Fibroblast of lung (primary cell): ENCODE measurements around the gene RNF38. TPM values are rescaled to one million over a fixed set of nuclear protein-coding genes. Genes with fewer than 3 reads are reported as not detected.

Experiments used
- DNase-seq, 2 donors: peaks; one replicate each; pipeline versions ENCODE4 v3.0.0 to v3.0.0-alpha.2; 2010; ENCODE audit warnings: low read depth in 2 of 2
- H2AFZ ChIP-seq: 2 replicates; pipeline ENCODE4 v1.5.1; 2012; ENCODE audit warnings: low read length, control low read depth, inconsistent platforms
- H3K27ac ChIP-seq: 2 replicates; pipeline ENCODE4 v1.5.1; 2011; ENCODE audit warnings: low read length, control low read depth; ENCODE audit not compliant: insufficient read depth
- H3K27me3 ChIP-seq: 2 replicates; pipeline ENCODE4 v1.5.1; 2011; ENCODE audit warnings: mild to moderate bottlenecking, low read length; ENCODE audit not compliant: control insufficient read depth, insufficient read depth
- H3K36me3 ChIP-seq: 2 replicates; pipeline ENCODE4 v1.5.1; 2011; ENCODE audit warnings: low read length; ENCODE audit not compliant: control insufficient read depth, insufficient read depth
- H3K4me1 ChIP-seq: 2 replicates; pipeline ENCODE4 v1.5.1; 2011; ENCODE audit warnings: low read length; ENCODE audit not compliant: control insufficient read depth, insufficient read depth; ENCODE audit errors: extremely low read depth
- H3K4me2 ChIP-seq: 2 replicates; pipeline ENCODE4 v1.5.1; 2011; ENCODE audit warnings: low read length, control low read depth; ENCODE audit not compliant: insufficient read depth; ENCODE audit errors: extremely low read depth
- H3K4me3 ChIP-seq, 4 experiments: fragments of 200-600 bp in 1 of 4; sonication (generic) in 1 of 4; replicated peaks in 1 of 4; 2 replicates each; pipeline ENCODE4 v1.5.1; 2011 to 2016; ENCODE audit warnings: low read length in 4 of 4, low read depth in 3 of 4, mild to moderate bottlenecking in 3 of 4, control low read depth in 2 of 4, inconsistent platforms in 1 of 4, mixed read lengths in 1 of 4; ENCODE audit not compliant: insufficient read depth in 1 of 4; ENCODE audit errors: control extremely low read depth in 1 of 4
- H3K79me2 ChIP-seq: 2 replicates; pipeline ENCODE4 v1.5.1; 2012; ENCODE audit warnings: mild to moderate bottlenecking, low read length, inconsistent platforms; ENCODE audit not compliant: control insufficient read depth, insufficient read depth
- H3K9ac ChIP-seq: 2 replicates; pipeline ENCODE4 v1.5.1; 2011; ENCODE audit warnings: mild to moderate bottlenecking, low read length, control low read depth; ENCODE audit not compliant: insufficient read depth
- H3K9me3 ChIP-seq: 2 replicates; pipeline ENCODE4 v1.5.1; 2012; ENCODE audit warnings: low read depth, low read length; ENCODE audit not compliant: control insufficient read depth, insufficient read depth
- H4K20me1 ChIP-seq: 2 replicates; pipeline ENCODE4 v1.5.1; 2011; ENCODE audit warnings: low read length; ENCODE audit not compliant: control insufficient read depth, insufficient read depth; ENCODE audit errors: extremely low read depth
- EZH2 ChIP-seq: IDR thresholded peaks from 2 replicates; pipeline ENCODE4 v1.5.1; 2012; ENCODE audit warnings: low read length, control low read depth, mild to moderate bottlenecking; ENCODE audit errors: missing control alignments
- polyA plus RNA-seq, 2 donors: library from polyadenylated mRNA; depleted of rRNA in 1 of 2; stranded (reverse) in 1 of 2; unstranded in 1 of 2; fragments of >200 nt; gene quantifications; 2 replicates each; pipeline ENCODE4 v1.2.1, GENCODE V29; 2011 to 2012; ENCODE audit warnings: missing spikeins in 1 of 2
- total RNA-seq: library from RNA; depleted of rRNA; stranded (reverse); fragments of >200 nt; gene quantifications from 2 replicates; pipeline ENCODE4 v1.2.1, GENCODE V29; 2014
- TF ChIP-seq, protein P1 (sequence below), 2 donors: IDR thresholded peaks in 1 of 2; conservative IDR thresholded peaks in 1 of 2; 1 replicate in 1 of 2; 2 replicates in 1 of 2; pipeline ENCODE4 v1.5.1; 2011 to 2012; ENCODE audit warnings: low read length in 2 of 2, control low read depth in 1 of 2, inconsistent platforms in 1 of 2, low read depth in 1 of 2, mild to moderate bottlenecking in 1 of 2

RNF38 gene
- total and polyA plus RNA-seq, 2 donors (not counting 1 experiment from before 2014, with no cell fraction given): 8.9 to 18.8 TPM

DNA sequence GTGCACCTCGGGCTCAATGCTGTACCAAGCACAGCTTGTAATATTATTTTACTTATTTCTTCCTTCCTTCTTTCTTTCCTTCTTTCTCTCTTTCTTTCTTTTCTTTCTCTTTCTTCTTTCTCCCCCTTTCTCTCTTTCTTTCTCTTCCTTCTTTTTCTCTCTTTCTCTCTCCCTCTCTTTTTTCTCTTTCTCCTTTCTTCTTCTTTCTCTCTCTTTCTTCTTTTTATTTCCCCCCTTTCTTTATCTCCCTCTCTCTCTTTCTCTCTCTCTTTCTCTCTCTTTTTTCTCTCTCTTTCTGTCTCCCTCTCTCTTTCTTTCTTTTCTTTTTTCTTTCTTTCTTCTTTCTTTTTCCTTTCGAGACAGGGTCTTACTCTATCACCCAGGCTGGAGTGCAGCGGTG is 109.1 kb downstream of the RNF38 start:
- no peak for DNase-seq
- Histone ChIP-seq H3K9me3 (no peaks in the 10 kb centered on the region), H4K20me1 (no peaks in the 10 kb centered on the region), H3K27ac (no peak overlapping the region), H3K79me2 (no peaks in the 10 kb centered on the region), H3K4me3 (no peak overlapping the region), H3K27me3 (no peaks in the 10 kb centered on the region), H3K4me2 (no peak overlapping the region), H3K36me3 (no peaks in the 10 kb centered on the region), H2AFZ (no peak overlapping the region), H3K4me1 (no peaks in the 10 kb centered on the region), H3K9ac (no peak overlapping the region)
- TF ChIP-seq EZH2: no peak
- TF ChIP-seq, protein P1, sequence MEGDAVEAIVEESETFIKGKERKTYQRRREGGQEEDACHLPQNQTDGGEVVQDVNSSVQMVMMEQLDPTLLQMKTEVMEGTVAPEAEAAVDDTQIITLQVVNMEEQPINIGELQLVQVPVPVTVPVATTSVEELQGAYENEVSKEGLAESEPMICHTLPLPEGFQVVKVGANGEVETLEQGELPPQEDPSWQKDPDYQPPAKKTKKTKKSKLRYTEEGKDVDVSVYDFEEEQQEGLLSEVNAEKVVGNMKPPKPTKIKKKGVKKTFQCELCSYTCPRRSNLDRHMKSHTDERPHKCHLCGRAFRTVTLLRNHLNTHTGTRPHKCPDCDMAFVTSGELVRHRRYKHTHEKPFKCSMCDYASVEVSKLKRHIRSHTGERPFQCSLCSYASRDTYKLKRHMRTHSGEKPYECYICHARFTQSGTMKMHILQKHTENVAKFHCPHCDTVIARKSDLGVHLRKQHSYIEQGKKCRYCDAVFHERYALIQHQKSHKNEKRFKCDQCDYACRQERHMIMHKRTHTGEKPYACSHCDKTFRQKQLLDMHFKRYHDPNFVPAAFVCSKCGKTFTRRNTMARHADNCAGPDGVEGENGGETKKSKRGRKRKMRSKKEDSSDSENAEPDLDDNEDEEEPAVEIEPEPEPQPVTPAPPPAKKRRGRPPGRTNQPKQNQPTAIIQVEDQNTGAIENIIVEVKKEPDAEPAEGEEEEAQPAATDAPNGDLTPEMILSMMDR (conservative IDR thresholded peaks at IDR 0.05 in 1 of 2, IDR thresholded peaks at IDR 0.05 in 1 of 2; ENCODE audit: low read depth in 1 of 2, low read length in 2 of 2): no peak

DNA sequence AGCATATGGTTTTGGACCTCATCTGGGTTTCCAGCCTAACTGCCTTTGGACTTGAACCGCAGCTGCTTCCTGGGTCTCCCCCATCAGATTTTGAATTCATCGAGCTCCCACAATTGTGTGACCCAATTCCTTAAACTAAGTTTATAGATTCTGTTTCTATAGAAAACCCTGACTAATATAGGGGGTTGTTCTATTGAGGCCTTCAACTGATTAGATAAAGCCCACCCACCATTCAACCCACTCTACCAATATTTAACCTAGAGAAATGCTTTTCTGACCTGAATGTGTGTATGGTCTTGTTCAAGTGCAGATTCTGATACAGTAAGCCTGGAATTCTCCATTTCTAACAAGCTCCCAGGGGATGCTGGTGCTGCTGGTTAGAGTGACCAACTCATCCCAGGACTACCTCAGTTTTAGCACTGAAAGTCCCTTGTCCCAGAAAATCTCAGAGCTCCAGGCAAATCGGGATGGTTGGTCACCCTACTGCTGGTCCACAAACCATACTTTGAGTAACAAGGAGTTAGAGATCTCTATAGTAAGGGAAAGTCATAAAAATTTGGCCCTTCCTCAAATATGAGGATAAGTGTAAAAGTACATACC is 110.1 kb downstream of the RNF38 start:
- DNase-seq: no peak
- H4K20me1 ChIP-seq: no peaks in the 10 kb centered on the region
- no peaks in the 10 kb centered on the region for H3K27me3 ChIP-seq
- no peak overlapping the region for H3K4me3 ChIP-seq
- H3K36me3 ChIP-seq: no peaks in the 10 kb centered on the region
- no peak overlapping the region for H2AFZ ChIP-seq
- H3K27ac ChIP-seq: no peak overlapping the region
- no peak for TF ChIP-seq EZH2
- TF ChIP-seq, protein P1 (conservative IDR thresholded peaks at IDR 0.05 in 1 of 2, IDR thresholded peaks at IDR 0.05 in 1 of 2; ENCODE audit: low read depth in 1 of 2, low read length in 2 of 2): no peak
- H3K9me3 ChIP-seq: no peaks in the 10 kb centered on the region
- H3K4me1 ChIP-seq: no peaks in the 10 kb centered on the region
- H3K4me2 ChIP-seq: no peak overlapping the region
- H3K9ac ChIP-seq: no peak overlapping the region
- no peaks in the 10 kb centered on the region for H3K79me2 ChIP-seq

DNA sequence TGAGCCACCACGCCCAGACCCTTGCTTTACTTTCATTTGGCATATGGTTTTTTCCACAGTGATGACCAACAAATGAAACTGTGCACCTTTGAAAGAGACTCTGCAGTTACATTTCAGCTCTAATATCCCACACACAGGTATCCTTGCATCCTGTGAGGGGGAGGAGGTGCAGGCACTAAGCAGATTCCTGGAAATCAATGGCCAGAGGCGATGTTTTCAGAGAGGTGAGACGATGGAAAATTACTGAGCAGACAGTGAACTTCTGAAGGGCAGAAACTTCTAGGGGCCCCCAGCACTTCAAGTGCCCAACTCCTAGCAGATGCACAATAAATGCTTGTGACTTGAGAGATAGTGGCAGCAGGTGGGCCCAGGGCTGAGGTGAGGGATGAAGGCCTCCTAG is 112.0 kb downstream of the RNF38 start:
- TF ChIP-seq EZH2: no peak
- TF ChIP-seq, protein P1 (conservative IDR thresholded peaks at IDR 0.05 in 1 of 2, IDR thresholded peaks at IDR 0.05 in 1 of 2; ENCODE audit: low read depth in 1 of 2, low read length in 2 of 2): no peak

More for the DNA sequence above, 112.0 kb downstream of the RNF38 start:
- no peak overlapping the region for H2AFZ ChIP-seq
- H4K20me1 ChIP-seq: no peaks in the 10 kb centered on the region
- H3K79me2 ChIP-seq: no peaks in the 10 kb centered on the region
- H3K9ac ChIP-seq: no peak overlapping the region
- H3K27me3 ChIP-seq: no peaks in the 10 kb centered on the region
- H3K4me2 ChIP-seq: no peak overlapping the region
- no peak for DNase-seq
- H3K4me3 ChIP-seq: no peak overlapping the region
- no peaks in the 10 kb centered on the region for H3K4me1 ChIP-seq
- no peak overlapping the region for H3K27ac ChIP-seq
- H3K36me3 ChIP-seq: no peaks in the 10 kb centered on the region
- no peaks in the 10 kb centered on the region for H3K9me3 ChIP-seq

Other genes with a start within 250 kb of the RNF38 start
- gene CCIN, start 230.9 kb downstream of the RNF38 start, total RNA-seq: 1.0 and 1.3 TPM in 2 replicates
- 0.40 and 0.55 TPM in 2 replicates for gene CCIN, start 230.9 kb downstream of the RNF38 start, polyA plus RNA-seq
- gene CLTA, start 209.3 kb downstream of the RNF38 start, total RNA-seq: 238 and 302 TPM in 2 replicates
- gene CLTA, start 209.3 kb downstream of the RNF38 start, polyA plus RNA-seq: 341 and 388 TPM in 2 replicates
- gene GNE, start 141.8 kb downstream of the RNF38 start, total RNA-seq: 22.9 and 31.2 TPM in 2 replicates
- 20.7 and 22.1 TPM in 2 replicates for gene GNE, start 141.8 kb downstream of the RNF38 start, polyA plus RNA-seq
- 6.2 and 14.2 TPM in 2 replicates for gene MELK, start 172.6 kb upstream of the RNF38 start, total RNA-seq
- gene MELK, start 172.6 kb upstream of the RNF38 start, polyA plus RNA-seq: 21.9 and 56.1 TPM in 2 replicates